ENCODE results near the gene SPA17.

The SPA17 gene

GRCh38 chr11:124722176-124722575 lies 48.5 kb downstream of the SPA17 start:
- DNase-seq (ENCODE audit: low read depth in 2 of 3, low spot score in 2 of 3), result no peak

- no peak for DNase-seq (ENCODE audit: low read depth in 2 of 3, low spot score in 2 of 3)
Measured at GRCh38 chr11:124724979-124725718, 51.4 kb downstream of the SPA17 start.

GRCh38 chr11:124725719-124726105 lies 52.0 kb downstream of the SPA17 start:
- no peak for DNase-seq (ENCODE audit: low read depth in 2 of 3, low spot score in 2 of 3)

GRCh38 chr11:124727474-124727873 lies 53.8 kb downstream of the SPA17 start:
- no peak for DNase-seq (ENCODE audit: low read depth in 2 of 3, low spot score in 2 of 3)

GRCh38 chr11:124728134-124728533 lies 54.4 kb downstream of the SPA17 start:
- DNase-seq (ENCODE audit: low read depth in 2 of 3, low spot score in 2 of 3), result no peak

GRCh38 chr11:124729571-124729970 lies 55.9 kb downstream of the SPA17 start:
- DNase-seq (ENCODE audit: low read depth in 2 of 3, low spot score in 2 of 3), result no peak

- DNase-seq (ENCODE audit: low read depth in 2 of 3, low spot score in 2 of 3), result no peak
Measured at GRCh38 chr11:124732230-124732629, 58.5 kb downstream of the SPA17 start.

- no peak for DNase-seq (ENCODE audit: low read depth in 2 of 3, low spot score in 2 of 3)
Measured at GRCh38 chr11:124736736-124737135, 63.0 kb downstream of the SPA17 start.

GRCh38 chr11:124737638-124738305 lies 64.1 kb downstream of the SPA17 start:
- DNase-seq (ENCODE audit: low read depth in 2 of 3, low spot score in 2 of 3), result no peak

GRCh38 chr11:124738713-124739478 lies 65.2 kb downstream of the SPA17 start:
- DNase-seq (ENCODE audit: low read depth in 2 of 3, low spot score in 2 of 3), result no peak

- DNase-seq (ENCODE audit: low read depth in 2 of 3, low spot score in 2 of 3), result peak in 2 of 3 experiments; percentile 67 to 75
Measured at GRCh38 chr11:124739479-124740276, 66.0 kb downstream of the SPA17 start, which contains the start of gene NRGN. TSS of gene NRGN (plus strand) at chr11:124739942. CDS start at chr11:124740085, 143 bp downstream.

GRCh38 chr11:124740277-124740882 lies 66.7 kb downstream of the SPA17 start:
- DNase-seq (ENCODE audit: low read depth in 2 of 3, low spot score in 2 of 3), result no peak

- DNase-seq (ENCODE audit: low read depth in 2 of 3, low spot score in 2 of 3), result no peak
Measured at GRCh38 chr11:124742555-124742954, 68.9 kb downstream of the SPA17 start.

- DNase-seq (ENCODE audit: low read depth in 2 of 3, low spot score in 2 of 3), result no peak
Measured at GRCh38 chr11:124743050-124743449, 69.3 kb downstream of the SPA17 start.

GRCh38 chr11:124745270-124745834 lies 71.6 kb downstream of the SPA17 start:
- DNase-seq (ENCODE audit: low read depth in 2 of 3, low spot score in 2 of 3), result no peak

- DNase-seq (ENCODE audit: low read depth in 2 of 3, low spot score in 2 of 3), result no peak
Measured at GRCh38 chr11:124745835-124746620, 72.3 kb downstream of the SPA17 start.

- peak in 1 of 3 experiments; percentile 51 for DNase-seq (ENCODE audit: low read depth in 2 of 3, low spot score in 2 of 3)
Measured at GRCh38 chr11:124746621-124747243, 73.0 kb downstream of the SPA17 start.
